ENCODE data around the gene EPRS1.
"Not testable (repeated sequence)": the region's sequence is repeated elsewhere in the genome, so short reads cannot be mapped to it uniquely, and the experiment has no call there.

The EPRS1 gene

DNA sequence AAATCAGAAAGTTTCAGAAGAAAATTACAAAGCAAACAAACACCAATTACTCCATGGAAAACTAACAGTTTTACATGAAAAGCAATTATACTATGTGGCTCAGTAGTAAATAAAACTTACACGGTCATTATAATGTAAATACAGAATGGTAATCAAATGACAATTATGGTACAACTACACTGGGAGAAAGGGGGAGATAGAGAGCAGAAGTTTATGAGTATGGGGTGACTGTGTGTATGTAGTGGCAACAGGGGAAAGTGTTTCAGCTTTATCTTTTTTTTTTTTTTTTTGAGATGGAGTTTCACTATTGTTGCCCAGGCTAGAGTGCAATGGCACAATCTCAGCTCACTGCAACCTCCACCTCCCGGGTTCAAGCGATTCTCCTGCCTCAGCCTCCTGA is 8.5 kb downstream of the EPRS1 start:
- not testable (repeated sequence) for DNase-seq

- DNase-seq = no peak
Observed at GRCh38 chr1:220032911-220033310, 13.4 kb downstream of the EPRS1 start.

DNA sequence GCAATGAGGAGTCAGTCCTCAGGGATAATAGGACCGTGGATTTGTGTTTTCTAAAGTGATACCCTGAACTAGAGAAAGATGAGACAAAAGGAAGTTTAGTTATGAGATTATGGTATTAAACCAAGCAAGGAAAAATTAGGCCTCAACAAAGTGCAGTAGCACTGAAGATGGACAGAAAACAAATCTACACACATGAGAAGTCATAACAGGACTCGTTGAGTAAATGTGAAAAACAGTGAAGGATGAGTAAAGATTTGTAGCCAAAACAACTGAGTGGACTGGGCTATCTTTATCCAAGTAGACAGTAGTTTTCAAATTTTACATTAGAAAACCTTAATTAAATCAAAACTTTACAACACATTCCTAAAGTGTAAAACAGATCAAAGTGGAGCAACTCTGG is 15.0 kb downstream of the EPRS1 start:
- no peak for DNase-seq

DNA sequence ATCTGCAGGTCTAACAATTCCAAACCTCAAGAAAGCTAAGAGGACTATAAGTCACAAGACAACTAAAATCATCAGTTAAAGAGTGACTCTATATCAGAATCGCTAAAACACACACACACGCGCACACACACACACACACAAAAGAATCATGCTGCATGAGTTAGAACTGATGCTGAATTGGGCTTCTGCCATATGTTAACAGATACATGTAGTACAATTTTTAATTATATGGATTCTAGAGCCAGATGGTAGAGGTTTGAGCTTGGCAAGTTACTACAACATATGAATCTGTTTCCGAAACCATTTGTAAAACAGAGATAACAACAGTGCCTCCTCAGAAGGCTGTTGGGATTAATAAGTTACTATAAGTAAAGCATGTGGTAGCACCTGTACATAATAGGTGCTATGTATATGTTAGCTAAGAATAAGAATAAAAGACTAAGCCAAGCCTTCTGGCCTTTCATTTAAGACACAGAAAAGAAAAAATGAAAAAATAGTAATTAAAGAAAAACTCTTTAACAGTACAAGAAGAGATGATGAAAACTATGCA is 17.9 kb downstream of the EPRS1 start:
- peak; percentile 52 for DNase-seq

GRCh38 chr1:220019071-220019470 is 27.2 kb downstream of the EPRS1 start:
- DNase-seq = no peak

GRCh38 chr1:220013497-220013896 is 32.8 kb downstream of the EPRS1 start:
- DNase-seq = no peak

DNA sequence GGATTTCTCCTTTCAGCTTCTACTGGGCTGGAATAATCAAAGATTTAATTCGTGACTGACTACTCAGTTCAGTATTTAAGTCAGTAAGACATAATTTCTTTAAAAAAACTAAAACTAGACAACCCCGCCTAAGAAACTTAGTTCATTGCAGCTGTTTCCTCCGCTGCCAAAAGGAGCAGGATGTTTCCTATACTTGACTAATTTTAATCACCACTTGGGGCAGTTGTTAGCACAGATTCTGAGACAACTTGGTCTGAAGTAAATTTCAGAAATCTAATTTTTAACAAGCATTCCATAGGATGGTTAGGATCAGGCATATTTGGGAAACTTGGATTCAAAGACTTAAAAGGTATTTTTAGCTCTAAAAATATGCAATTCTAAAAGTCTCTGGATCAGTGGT is 34.0 kb downstream of the EPRS1 start:
- no peak for DNase-seq

- no peak for DNase-seq
Observed at GRCh38 chr1:220011620-220012019, 34.7 kb downstream of the EPRS1 start.

DNA sequence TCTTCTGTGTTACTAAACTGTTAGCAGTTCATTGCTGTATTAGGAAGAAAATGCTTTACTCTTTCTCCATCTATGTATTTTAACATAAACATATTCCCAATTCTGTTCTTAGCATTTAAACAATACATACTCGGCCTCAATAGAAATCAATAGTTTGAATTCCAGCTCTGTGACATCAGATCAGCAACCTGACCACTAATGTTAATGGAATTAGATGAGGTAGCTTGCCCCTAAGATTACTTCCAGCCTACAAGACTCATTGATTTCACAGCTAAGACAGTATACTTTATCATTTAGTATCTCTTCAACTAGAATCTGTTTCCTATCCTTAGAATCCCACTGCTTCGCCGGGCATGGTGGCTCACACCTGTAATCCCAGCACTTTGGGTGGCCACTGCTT is 38.9 kb downstream of the EPRS1 start:
- no peak for DNase-seq

- DNase-seq = no peak
Observed at GRCh38 chr1:220005489-220005888, 40.8 kb downstream of the EPRS1 start.

DNA sequence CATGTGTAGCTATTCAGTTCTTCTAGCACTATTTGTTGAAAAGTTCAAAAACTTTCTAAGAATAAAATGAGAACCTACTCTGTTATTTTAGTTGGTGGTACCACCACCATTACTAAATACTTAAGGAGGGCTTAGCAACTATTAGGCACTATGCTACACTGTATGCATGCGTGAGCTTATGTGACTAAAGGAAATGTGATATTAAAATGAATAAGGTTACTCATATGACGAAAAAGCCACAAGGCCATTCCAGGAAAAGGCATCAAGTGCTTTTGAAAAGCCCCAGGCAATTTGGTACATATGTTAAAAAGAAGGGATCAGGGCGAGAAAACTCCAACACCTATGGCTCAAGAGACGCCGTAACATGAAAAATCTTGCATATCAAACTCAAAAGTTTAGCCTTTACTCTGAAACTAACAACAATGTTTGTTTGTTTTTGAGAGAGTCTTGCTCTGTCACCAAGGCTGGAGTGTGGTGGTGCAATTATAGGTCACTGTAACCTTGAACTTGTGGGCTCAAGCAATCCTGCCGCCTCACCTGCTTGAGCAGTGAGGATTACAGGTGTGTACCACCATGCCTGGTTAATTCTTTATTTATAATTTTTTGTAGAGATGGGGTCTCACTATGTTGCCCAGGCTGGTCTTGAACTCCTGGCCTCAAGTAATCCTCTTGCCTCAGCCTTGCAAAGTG is 42.5 kb downstream of the EPRS1 start:
- DNase-seq = no peak

DNA sequence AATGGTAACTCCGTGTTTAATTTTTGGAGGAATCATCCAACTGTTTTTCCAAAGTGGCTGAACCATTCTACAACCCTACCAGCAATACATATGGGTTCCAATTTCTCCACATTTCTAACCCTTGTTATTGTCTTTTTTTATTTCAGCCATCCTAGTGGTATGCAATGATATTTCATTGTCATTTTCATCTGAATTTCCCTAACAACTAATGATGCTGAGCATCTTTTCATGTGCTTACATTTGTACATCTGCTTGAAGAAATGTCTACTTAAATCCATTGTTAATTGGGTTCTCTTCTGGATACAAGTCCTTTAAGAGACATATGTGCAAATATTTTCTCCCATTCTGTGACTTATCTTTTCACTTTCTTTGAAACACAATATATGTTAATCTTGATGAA is 43.3 kb downstream of the EPRS1 start:
- DNase-seq = no peak

- no peak for DNase-seq
Observed at GRCh38 chr1:220001095-220001501, 45.2 kb downstream of the EPRS1 start.

DNA sequence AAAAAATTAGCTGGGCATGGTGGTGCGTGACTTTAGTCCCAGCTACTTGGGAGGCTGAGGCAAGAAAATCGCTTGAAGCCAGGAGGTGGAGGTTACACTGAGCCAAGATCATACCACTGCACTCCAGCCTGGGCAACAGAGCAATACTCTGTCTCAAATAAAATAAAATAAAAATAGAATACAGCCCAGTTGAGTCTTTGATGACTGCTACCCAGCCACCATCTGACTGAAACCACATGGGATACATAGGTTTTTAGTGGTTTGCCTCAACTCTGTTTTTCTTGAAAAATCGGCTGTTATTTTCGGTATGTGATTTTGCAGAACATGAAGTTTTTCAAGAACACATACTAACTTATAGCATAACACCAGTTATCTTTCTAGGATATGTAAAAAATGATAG is 46.5 kb downstream of the EPRS1 start:
- DNase-seq = no peak

All from NCI-H69 (cell line).